ENCODE data around the gene BTG1.

DNA sequence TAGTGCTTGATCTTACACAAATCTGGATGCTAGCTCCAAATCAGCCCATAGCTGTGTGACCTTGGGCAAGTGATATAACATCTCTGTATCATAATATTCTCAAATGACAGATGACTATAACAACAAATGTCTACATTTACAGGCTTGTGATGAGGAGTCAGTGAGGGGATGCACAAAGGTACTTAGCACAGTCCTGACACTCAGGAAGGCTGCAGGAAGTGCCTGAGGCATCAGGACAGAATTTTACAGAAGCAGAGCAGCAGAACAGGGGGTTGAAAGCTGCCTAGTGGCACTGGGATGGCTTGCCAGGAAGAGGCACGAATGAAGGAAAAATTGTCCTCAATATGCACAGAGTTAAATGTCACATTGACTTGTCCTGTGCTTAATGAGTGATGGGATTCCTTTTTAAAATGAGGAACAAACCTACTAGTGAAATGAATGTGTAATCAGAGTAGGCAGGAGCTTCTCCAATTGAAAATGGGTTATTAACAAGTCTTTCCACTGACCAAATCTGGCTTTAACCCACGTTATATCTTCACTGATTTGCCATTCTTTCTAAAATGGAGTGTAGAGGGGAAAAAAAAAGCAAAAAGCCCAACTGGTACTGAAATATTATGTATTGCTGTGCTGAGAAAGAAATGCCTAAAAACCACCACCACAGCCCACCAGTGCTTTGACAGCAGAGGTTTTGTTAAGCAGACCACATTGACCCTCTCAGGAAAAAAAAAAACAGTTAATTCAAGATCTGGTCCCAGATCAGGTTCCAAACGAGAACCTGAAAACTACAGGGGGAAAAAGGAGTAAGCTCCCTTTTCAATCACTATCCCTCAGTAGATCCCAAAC, 11.6 kb downstream of the BTG1 start:
- TF ChIP-seq, protein P1, sequence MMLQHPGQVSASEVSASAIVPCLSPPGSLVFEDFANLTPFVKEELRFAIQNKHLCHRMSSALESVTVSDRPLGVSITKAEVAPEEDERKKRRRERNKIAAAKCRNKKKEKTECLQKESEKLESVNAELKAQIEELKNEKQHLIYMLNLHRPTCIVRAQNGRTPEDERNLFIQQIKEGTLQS (CRISPR knock-in tag; conservative IDR thresholded peaks at IDR 0.05), result no peak
- TF ChIP-seq, protein P2, sequence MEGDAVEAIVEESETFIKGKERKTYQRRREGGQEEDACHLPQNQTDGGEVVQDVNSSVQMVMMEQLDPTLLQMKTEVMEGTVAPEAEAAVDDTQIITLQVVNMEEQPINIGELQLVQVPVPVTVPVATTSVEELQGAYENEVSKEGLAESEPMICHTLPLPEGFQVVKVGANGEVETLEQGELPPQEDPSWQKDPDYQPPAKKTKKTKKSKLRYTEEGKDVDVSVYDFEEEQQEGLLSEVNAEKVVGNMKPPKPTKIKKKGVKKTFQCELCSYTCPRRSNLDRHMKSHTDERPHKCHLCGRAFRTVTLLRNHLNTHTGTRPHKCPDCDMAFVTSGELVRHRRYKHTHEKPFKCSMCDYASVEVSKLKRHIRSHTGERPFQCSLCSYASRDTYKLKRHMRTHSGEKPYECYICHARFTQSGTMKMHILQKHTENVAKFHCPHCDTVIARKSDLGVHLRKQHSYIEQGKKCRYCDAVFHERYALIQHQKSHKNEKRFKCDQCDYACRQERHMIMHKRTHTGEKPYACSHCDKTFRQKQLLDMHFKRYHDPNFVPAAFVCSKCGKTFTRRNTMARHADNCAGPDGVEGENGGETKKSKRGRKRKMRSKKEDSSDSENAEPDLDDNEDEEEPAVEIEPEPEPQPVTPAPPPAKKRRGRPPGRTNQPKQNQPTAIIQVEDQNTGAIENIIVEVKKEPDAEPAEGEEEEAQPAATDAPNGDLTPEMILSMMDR (IDR thresholded peaks at IDR 0.05), result no peak
